HG02870 (cell line): ENCODE results near the gene FAP.

ENCODE experiments used
- ATAC-seq: cut with Tn5 transposase; IDR thresholded peaks from one replicate; pipeline ENCODE4 v1.9.1; 2021; ENCODE audit warnings: mild to moderate bottlenecking, moderate library complexity; ENCODE audit not compliant: unreplicated experiment

FAP gene

GRCh38 chr2:162242586-162243280, 512 bp downstream of the FAP start:
- ATAC-seq: no peak

GRCh38 chr2:162241571-162241970, 1.7 kb downstream of the FAP start:
- no peak for ATAC-seq

GRCh38 chr2:162234620-162235462, 8.4 kb downstream of the FAP start:
- no peak for ATAC-seq

- no peak for ATAC-seq
Measured at GRCh38 chr2:162233197-162233596, 10.0 kb downstream of the FAP start.

GRCh38 chr2:162232671-162233070, 10.6 kb downstream of the FAP start:
- no peak for ATAC-seq

- no peak for ATAC-seq
Measured at GRCh38 chr2:162232027-162232426, 11.2 kb downstream of the FAP start.

- no peak for ATAC-seq
Measured at GRCh38 chr2:162230761-162231160, 12.5 kb downstream of the FAP start.

- no peak for ATAC-seq
Measured at GRCh38 chr2:162226836-162227235, 16.4 kb downstream of the FAP start.

- ATAC-seq: peak; percentile 83
Measured at GRCh38 chr2:162221064-162221463, 22.2 kb downstream of the FAP start.

GRCh38 chr2:162220368-162220767, 22.9 kb downstream of the FAP start:
- ATAC-seq: no peak

- no peak for ATAC-seq
Measured at GRCh38 chr2:162219426-162219825, 23.8 kb downstream of the FAP start.

- no peak for ATAC-seq
Measured at GRCh38 chr2:162217598-162217997, 25.6 kb downstream of the FAP start.

- no peak for ATAC-seq
Measured at GRCh38 chr2:162215162-162215561, 28.1 kb downstream of the FAP start.

GRCh38 chr2:162212366-162212765, 30.9 kb downstream of the FAP start:
- ATAC-seq: no peak

- no peak for ATAC-seq
Measured at GRCh38 chr2:162211732-162212131, 31.5 kb downstream of the FAP start.

- no peak for ATAC-seq
Measured at GRCh38 chr2:162210385-162210784, 32.9 kb downstream of the FAP start.

- no peak for ATAC-seq
Measured at GRCh38 chr2:162202203-162202602, 41.0 kb downstream of the FAP start.

- no peak for ATAC-seq
Measured at GRCh38 chr2:162200636-162201035, 42.6 kb downstream of the FAP start.

- ATAC-seq: no peak
Measured at GRCh38 chr2:162199913-162200312, 43.3 kb downstream of the FAP start.

GRCh38 chr2:162198239-162198638, 45.0 kb downstream of the FAP start:
- ATAC-seq: no peak

GRCh38 chr2:162197069-162197825, 46.0 kb downstream of the FAP start:
- no peak for ATAC-seq

GRCh38 chr2:162196638-162197037, 46.6 kb downstream of the FAP start:
- ATAC-seq: no peak
